ENCODE results near the gene PTPRB.
A peak's percentile ranks its signal among the peaks of the same experiment; 100 is the strongest.

PTPRB gene

DNA sequence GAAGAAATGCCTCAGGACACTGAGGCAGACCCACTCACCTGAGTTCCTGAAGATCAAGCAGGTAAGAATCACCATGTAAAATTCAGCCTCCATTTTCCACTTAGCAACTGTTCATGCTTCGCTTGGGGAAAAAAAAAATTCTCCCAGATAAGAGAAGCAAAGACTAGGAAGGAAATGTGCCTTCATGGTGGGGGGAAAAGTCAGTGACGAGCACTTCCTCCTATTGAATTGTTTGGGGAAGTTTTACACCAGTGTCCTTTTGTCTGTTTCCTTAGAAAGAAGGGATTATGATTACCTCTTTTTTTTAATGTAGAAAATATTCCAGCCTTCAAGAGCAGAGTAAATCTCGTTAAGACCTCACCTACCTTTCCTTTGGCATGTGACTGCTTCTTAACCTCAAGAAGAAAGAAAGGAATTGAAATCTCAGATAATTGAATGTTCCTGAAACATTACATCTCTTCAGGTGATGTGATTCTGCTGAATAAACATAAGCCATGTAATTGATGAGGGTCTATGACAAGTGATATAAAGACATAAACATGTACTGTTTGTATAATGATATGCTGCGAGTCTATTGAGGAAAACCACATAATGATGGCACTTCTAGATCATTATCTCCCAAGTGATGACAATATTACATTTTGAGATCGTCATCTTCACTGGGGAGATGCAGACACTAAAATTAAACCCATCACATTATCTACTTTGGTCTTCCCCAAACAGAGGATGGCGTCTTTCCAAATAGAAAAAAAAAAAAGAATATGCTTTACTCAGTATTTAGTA is at the start of gene PTPRB:
Gene PTPRB (minus strand): TSS at position 127 of the 783 bp plus-strand sequence. CDS start 34 bp downstream, at position 93.
- DNase-seq: no peak

DNA sequence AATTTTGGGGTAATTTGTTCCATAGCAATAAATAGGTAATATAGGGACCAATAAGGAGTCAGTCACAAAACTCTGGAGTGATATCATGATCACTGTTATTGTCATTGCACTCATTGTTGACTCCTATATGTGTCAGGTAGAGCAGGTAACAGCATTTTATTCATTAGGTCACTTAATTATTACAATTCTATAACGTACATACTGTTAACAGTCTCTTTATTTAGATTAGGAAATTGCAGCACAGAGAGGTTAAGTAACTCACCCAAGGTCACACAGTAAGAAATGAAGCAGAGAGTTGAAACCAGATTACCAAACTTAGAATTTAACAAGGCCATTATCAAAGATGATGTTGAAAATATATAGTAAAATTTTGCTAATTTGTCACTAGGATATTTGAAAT is 49.7 kb upstream of the PTPRB start:
- DNase-seq: no peak

DNA sequence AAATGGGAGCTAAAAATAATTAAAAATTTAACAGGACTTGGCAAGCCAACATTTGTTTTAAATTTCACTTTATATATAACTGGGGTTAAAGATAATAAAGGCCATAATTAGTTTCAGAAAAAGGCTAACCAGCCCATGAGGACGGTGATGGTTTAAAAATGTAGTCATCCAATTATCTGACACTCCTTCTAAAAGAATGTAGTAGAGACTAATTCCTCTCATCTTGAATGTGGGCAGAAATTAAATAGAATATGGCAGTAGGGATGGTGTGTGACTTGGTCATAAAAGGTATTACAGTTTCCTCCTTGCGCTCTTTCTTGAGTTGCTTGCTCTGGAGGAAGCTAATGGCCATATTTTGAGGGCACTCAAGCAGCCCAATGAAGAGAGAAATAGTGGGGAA is 49.1 kb upstream of the PTPRB start:
- no peak for DNase-seq

DNA sequence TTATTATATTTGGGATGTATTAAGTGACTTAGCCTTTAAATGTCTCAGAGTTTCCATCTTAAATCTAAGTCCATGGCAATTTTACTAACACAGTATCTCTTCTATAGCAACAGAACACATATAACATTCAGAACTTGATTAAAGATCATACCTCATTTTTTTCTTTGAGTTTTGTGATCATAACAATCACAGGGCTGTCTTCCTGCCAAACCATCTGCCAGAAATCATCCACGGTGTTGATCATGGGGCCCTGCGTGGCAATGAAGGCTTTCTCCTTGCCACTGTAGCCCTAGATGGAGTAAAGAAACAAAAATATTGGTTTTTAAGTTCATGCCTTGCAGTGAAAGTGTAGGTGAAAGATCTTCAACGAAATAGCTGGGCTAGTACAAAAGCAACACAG is 46.7 kb upstream of the PTPRB start:
- DNase-seq: no peak

DNA sequence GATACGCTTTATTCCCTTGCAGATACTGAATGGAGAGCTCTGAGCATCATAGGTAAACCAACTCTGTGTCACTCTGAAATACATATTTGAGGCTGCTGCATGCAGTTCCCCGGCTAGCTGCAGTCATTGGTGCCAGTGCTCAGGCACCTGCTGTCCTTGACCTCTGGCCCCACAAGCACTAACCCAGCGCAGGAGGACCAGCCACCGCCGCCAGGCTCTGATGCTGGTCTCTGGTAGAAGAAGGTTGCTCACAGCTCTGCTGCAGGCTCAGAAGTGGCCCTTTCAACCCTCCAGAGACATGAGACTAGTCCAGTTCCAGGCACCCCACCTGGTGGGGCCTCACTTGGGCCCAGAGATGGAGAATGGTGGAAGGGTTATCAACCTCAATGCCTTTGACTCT is 34.5 kb upstream of the PTPRB start:
- no peak for DNase-seq

DNA sequence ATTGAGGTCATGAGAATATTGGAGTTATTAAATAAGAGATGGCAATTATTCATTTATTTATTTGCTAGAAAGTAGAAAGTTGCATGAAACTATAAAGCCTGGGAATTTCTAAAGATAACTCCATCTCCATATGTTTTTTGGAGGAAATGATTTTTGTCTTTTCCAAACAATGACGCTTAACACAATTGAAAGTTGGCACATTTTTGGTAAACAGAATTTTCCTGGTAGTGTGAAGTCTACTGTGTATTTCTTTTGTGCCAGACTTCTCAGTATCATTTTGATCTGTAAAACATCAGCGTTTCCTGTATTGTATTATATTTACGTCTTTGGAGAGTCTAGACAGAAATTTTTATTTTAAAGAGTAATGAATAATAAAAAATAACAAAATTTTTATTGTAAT is 33.7 kb upstream of the PTPRB start:
- no peak for DNase-seq

DNA sequence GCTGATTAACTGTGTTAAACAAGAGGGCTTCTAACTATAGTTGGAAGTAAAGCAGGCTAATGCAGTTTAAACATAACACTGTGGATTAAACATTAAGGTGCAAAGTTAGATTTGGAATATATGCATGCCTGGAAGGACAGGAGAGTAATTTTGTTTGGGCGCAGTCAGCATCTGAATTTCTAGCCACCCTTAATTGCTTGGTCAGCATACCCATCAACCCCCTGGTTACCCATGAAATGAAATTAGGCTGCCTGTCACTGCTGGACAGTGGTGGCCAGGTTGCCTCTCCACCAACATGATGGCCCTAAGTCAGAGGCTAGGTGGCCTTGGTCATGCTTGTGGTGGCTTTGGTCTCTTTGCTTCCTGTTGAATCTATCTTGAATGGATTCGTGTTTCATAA is 30.0 kb upstream of the PTPRB start:
- no peak for DNase-seq

DNA sequence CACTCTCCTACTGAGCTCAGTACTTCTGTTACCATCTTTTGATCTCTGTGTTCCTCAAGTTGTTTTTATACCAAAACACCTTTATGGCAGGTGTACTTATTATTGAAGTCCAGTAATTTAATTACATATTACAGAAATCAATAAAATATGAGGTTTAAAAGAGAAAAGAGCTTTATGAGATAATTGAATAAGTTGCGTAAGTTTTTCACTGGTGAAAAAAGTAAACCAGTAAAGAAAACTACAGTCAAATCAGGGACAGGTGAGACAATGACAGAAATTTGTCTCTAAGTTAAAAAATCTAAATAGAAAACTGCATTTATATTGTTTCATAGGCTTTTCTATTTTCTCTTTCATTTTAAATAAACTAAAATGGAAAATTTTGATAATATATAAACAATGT is 29.1 kb upstream of the PTPRB start:
- no peak for DNase-seq

DNA sequence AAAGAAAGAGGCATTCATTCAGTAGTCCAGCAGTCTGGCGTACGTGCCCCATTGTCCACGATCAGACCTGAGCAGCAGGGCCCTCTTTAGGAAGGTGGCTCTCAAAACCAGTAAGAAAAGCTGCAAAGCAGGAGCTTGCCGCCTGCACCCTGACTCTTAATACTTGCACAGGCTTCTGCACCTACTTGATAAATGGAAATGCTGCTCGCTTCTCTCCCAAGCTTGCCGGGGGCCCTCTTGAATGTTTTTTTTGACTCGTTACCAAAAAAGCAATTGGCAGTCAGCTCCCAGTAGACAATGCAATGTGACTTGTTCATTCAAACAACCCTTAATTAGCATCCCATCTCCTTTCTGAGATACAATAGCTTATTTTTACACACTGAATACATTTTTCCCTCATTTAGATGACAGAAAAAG is 27.2 kb upstream of the PTPRB start:
- DNase-seq: no peak

DNA sequence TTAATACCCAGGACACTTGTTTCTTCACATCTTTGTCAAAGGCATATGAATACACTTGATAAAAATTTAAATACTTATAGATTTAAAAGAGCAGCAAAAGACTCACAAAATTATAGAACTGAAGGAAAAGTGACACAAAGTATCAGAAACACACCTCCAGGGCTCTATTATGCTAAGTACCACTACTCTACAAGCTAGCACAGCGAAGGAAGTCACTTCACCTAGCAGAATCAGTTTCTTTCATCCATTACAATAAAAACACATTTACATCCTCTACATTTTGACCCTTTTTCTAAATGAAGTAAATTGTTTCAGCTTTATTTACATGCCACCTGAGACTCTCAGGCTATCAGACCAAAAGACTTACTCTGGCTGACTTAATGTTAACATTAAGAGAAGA is 26.6 kb upstream of the PTPRB start:
- DNase-seq: no peak

DNA sequence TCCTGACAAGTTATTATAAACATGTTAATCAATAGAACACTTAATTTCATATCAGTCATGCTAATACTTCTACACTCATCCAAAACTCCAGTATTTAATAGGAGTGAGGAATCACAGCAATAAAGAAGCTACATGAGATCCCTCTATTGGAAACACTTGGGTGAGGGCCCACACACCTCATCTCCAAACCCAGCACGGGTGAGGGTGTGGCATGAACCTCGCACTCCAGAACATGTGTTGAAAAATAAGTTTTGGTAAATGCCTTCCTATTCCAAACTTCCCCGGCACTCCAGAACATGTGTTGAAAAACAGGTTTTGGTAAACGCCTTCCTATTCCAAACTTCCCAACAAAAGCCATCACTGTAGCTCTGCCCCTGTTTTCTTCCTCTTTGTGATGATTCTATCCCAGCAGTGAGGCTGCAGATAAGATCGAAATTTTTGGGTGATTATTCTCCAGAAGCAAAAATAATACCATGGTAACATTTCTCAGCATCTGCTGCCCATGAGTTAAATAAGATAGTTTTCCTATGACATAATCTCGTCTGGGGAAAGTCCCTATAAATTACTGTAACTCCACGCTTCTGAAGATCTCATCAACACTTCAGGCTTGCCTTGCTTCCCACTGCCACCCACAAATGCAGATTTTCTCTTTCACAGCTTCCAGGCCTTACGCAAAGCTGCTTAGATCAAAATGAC is 24.4 kb upstream of the PTPRB start:
- DNase-seq: no peak

DNA sequence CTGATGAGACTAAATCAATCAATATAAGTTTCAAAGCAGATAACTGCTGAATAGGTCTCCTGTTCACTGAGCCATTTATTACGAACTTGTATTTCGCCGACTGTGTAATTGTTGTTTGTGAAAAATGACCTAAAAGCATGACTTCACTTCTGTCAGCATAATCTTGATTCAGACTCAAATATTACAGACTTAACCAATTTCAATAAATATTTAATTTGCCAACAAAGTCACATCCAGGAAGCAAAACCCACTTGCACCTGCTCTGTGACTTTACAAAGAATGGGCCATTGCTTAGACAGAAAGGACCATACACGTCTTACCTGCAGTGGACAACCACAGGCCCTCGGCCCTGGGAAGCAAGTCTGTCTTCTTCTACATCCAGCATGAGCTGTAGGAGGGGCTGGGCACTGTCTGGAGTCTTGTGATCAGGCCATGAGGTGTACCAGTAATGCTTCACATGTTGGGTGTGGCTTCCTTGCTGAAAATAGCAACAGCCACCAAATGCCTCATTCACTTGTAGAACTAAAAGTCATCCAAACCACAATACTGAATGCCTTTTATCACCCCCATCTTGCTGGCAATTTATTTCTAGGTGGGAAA is 23.5 kb upstream of the PTPRB start:
- no peak for DNase-seq

DNA sequence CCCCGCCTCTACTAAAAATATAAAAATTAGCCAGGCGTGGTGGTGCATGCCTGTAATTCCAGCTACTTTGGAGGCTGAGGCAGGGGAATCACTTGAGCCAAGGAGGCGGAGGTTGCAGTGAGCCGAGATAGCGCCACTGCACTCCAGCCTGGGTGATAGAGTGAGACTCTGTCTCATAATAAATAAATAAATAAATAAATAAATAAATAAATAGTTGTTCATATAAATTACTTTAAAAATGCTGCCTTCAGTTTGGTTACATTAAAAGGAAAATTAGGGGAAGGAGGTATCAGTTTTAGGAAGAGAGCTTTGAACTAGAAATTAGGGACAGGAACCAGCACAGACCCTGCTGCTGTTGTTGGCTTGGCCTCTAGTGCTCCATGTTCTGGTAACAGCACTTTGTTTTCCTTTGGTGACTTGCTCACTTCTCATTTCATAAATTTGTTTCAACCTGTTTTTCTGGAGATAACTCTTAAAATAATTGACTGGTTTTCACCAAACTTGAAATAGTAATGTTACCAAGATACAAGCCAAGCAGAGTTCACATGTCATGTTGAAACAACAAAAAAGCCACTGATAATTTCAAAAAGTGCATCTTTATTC is 22.9 kb upstream of the PTPRB start:
- no peak for DNase-seq

DNA sequence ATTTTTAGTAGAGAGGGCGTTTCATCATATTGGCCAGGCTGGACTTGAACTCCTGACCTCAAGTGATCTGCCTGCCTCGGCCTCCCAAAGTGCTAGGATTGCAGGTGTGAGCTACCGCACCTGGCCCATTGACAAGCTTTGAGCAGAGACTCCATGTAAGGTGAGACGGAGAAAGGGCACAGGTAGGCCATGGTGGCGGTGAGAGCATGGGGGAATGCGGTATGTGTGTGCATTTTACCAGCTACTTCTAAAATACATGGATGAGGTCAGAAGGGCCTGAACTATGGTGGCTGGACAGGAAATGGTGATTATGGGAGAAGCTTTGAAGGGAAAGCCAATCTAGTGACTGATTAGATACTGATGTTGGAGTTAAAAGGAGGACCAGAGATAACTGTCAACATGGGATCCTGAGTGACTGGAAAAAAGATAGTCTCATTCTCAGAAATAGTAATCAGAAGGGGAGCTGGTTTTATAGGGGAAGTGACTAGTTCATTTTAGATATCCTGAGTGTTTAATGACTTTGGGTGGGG is 21.9 kb upstream of the PTPRB start:
- DNase-seq: no peak

DNA sequence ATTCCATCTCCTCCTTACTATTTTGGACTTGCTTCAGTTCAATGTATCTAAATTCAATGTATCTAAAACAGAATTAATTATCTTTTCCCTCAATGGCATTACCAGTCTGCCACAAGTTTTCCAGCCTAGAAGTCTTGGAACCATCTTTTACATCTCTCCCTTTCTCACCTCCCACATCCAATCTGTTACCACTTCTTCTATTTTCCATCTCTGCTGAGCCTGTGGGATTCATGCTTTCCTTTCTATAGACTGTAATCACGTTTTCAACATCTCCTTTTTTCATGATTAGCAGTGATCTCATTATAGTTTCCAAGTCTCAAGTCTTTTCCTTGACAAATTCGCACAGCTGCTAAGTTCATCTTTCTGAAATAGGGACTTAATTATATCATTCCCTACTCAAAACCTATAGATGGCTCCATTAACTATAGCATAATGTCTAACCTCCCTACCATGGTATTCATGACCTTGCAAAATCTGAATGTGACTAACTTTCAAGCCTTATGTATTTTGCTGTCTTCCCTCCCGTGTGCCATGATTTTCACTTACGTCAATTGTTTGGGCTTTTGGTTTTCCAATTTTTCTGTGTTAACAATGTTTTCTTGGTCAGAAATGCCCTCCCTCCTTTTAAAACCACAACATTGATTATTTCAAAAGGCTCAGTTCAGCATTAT is 20.5 kb upstream of the PTPRB start:
- DNase-seq: no peak

DNA sequence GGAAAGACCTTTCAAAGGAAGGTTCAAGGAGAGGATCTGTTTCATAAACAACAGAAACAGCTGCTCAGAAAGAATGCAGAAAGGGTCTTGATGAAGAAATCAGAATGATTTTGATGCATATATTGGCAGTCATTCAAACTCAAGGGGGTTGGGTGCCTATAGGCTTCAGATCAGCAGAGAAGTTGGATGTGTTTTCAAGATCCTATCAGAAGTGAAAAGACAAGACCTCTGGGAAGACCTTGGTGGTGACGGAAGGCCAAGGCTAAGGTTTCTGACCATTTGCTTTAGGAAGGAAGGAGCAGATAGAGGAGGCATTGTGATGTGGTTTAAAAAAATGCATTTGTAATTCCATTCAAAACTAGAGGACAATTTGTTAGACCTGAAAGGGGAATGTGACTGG is 15.2 kb upstream of the PTPRB start:
- no peak for DNase-seq

DNA sequence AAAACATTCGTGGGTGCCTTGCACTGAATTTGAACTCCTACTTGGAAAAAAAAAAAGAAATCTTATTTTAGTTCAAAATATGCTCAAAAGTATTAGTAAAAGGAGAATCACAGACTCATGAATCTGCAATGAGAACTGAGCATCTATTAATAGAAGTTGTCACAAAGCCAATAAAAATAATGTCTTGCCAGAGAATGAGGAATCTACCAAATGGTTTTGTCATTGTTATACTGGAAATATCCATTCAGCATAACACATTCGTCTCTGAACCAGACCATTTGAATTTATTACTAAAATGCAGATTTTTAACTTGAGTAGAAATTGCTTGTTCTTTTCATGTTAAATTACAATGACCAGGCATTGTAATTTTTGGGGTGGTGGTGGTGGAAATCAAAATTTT is 11.6 kb upstream of the PTPRB start:
- no peak for DNase-seq

DNA sequence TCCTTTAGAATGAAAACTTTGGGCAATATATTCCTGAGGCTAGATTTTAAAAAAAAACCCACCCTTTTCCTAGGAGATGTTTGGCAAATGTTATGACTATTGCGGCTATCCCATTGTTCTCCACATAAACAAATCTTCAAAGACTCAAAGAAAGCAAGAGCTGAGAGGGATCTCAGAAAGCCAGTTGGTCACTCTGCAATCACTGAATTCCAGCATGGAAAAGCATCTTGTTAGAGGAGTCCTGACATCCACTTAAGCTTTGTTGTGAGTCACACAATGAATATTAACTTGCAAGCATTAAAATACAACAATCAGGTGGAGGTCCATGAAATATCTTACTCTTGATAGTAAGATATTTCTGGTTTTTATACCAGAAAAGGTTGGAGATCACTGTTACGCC is 11.0 kb upstream of the PTPRB start:
- DNase-seq: no peak

DNA sequence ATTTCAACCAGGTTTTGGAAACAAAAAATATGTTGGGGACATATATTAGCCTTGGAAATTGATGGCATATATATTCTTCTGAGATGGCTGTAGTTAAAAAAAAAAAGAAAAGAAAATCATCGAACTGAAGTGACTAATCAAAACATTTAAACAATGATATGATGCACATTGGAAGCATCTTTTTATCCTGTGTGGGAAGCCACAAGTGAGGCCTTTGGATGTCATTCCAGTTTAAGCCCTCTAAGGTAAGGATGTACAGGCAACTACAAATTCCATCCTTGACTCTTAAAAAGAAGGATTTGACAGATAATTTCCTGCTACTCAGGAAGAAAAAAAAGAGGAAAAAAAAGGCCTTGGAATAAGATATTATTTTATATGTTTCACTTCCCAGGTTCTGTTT is 9.6 kb upstream of the PTPRB start:
- DNase-seq: no peak

DNA sequence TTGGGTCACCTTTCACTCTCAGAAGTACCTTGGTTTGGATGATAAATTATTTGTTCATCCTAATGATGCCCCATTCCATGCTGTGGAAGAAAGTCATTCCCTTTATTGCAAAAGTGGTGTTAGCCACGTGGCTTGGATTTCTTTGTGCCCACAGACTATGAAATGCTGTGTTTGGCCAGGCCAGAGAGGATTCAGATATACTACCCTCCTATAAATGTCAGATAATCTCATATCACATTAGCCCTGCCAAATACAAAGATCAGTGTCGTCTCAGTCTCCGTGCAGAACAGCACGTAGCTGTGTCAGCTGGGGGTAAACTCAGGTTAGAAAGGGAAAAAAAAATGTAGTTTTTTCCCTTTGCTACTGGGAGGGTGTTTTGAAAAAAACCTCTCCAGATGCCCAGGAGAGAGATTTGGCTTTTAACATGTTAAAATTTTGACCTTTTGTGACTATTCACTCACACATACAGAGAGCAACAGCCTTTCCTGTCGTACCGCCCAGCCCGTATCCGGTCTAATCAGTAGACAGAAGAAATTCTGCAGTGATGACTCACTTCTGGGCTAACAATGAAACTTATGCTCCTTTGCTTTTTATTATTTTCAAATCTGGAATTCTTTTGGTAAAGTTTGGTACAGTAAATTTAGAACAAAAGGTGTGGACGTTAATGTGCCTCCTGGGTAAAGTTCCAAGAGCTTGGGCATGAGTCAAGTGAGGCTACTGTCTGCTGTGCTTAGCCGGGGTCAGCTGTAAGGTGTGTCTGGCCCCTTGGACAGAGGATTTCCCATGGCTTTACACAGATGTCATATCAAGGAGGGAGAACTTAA is 8.5 kb upstream of the PTPRB start:
- peak; percentile 38 for DNase-seq

DNA sequence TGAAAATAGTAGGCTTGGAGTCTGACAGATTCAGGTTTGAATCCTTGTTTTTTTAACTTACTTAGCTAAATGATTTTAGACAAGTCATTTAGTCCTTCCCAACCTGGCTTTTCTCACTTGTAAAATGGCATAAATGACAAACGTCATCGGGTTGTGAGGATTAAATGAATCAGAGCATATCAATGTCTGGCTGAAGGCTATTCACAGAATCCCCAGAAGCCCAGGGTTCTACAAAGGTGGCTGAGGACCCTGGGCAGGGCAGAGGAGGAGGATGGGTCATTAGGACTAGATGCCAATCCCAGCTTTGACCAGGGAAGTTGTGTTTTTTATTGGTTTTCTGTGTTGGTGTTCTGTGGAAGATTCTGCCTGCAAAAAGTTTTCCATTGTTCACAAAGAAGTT is 7.6 kb upstream of the PTPRB start:
- DNase-seq: no peak

DNA sequence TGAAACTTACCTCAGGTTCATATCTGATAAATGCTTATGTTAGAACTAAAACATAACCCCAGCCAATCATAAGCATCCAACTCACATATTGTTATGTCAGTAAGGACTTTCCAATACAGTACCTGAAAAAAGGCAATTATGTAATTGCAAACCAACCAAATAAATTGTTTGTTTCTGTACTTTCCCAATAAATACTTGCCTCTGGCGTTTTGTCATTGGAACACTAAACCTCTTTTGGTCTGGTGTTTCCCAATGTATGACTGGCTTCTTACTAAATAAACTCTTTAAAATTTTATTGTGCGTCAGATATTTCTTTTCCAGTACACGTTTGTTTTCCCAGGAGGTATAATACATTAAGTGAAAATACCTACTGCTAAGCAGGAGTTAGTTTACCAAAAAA is 6.7 kb upstream of the PTPRB start:
- no peak for DNase-seq

All from KG1 (cell line).